Measurements from ENCODE around the gene RESF1.
"Not testable (repeated sequence)": the region's sequence is repeated elsewhere in the genome, so short reads cannot be mapped to it uniquely, and the experiment has no call there.

The RESF1 gene

GRCh38 chr12:31947971-31948370 is 11.2 kb upstream of the RESF1 start:
- DNase-seq (ENCODE audit: insufficient read length) (no peak), FAIRE-seq (no peak)
- no peak for TF ChIP-seq POLR2A (IDR thresholded peaks at IDR 0.05; ENCODE audit: low read depth, low read length)
- no peak for TF ChIP-seq TAF1 (IDR thresholded peaks at IDR 0.05; ENCODE audit: borderline replicate concordance, low read depth, low read length)
- no peak for TF ChIP-seq POLR2AphosphoS5 (IDR thresholded peaks at IDR 0.05; ENCODE audit: low read depth, low read length)

- not testable (repeated sequence) for FAIRE-seq
These were observed 10.4 kb upstream of the RESF1 start for GRCh38 chr12:31948697-31949359.

GRCh38 chr12:31950088-31950487 is 9.1 kb upstream of the RESF1 start:
- no peak for DNase-seq (ENCODE audit: insufficient read length)
- no peak for TF ChIP-seq POLR2A (IDR thresholded peaks at IDR 0.05; ENCODE audit: low read depth, low read length)
- FAIRE-seq, result no peak

More at GRCh38 chr12:31948697-31949359, 10.4 kb upstream of the RESF1 start:
- not testable (repeated sequence) for DNase-seq (ENCODE audit: insufficient read length)

- no peak for DNase-seq (ENCODE audit: insufficient read length)
- FAIRE-seq, result peak; percentile 5
- TF ChIP-seq TAF1 (IDR thresholded peaks at IDR 0.05; ENCODE audit: borderline replicate concordance, low read depth, low read length) (no peak), POLR2AphosphoS5 (IDR thresholded peaks at IDR 0.05; ENCODE audit: low read depth, low read length) (no peak), POLR2A (IDR thresholded peaks at IDR 0.05; ENCODE audit: low read depth, low read length) (no peak)
These were observed 8.7 kb upstream of the RESF1 start for GRCh38 chr12:31950492-31950891.

GRCh38 chr12:31951008-31951407 is 8.2 kb upstream of the RESF1 start:
- DNase-seq (ENCODE audit: insufficient read length), result no peak
- FAIRE-seq, result no peak
- no peak for TF ChIP-seq POLR2A (IDR thresholded peaks at IDR 0.05; ENCODE audit: low read depth, low read length)
- no peak for TF ChIP-seq POLR2AphosphoS5 (IDR thresholded peaks at IDR 0.05; ENCODE audit: low read depth, low read length)
- no peak for TF ChIP-seq TAF1 (IDR thresholded peaks at IDR 0.05; ENCODE audit: borderline replicate concordance, low read depth, low read length)

GRCh38 chr12:31951939-31952338 is 7.3 kb upstream of the RESF1 start:
- FAIRE-seq (peak; percentile 84), DNase-seq (ENCODE audit: insufficient read length) (no peak)
- TF ChIP-seq POLR2A (IDR thresholded peaks at IDR 0.05; ENCODE audit: low read depth, low read length), result no peak
- no peak for TF ChIP-seq POLR2AphosphoS5 (IDR thresholded peaks at IDR 0.05; ENCODE audit: low read depth, low read length)
- TF ChIP-seq TAF1 (IDR thresholded peaks at IDR 0.05; ENCODE audit: borderline replicate concordance, low read depth, low read length), result no peak

GRCh38 chr12:31952418-31952817 is 6.8 kb upstream of the RESF1 start:
- no peak for DNase-seq (ENCODE audit: insufficient read length)
- FAIRE-seq, result no peak
- TF ChIP-seq TAF1 (IDR thresholded peaks at IDR 0.05; ENCODE audit: borderline replicate concordance, low read depth, low read length) (no peak), POLR2A (IDR thresholded peaks at IDR 0.05; ENCODE audit: low read depth, low read length) (no peak), POLR2AphosphoS5 (IDR thresholded peaks at IDR 0.05; ENCODE audit: low read depth, low read length) (no peak)

GRCh38 chr12:31954925-31955858 is 4.0 kb upstream of the RESF1 start:
- DNase-seq (ENCODE audit: insufficient read length), result no peak
- FAIRE-seq, result no peak
- no peak for TF ChIP-seq POLR2AphosphoS5 (IDR thresholded peaks at IDR 0.05; ENCODE audit: low read depth, low read length)
- TF ChIP-seq POLR2A (IDR thresholded peaks at IDR 0.05; ENCODE audit: low read depth, low read length), result no peak
- TF ChIP-seq TAF1 (IDR thresholded peaks at IDR 0.05; ENCODE audit: borderline replicate concordance, low read depth, low read length), result no peak

GRCh38 chr12:31958569-31959160 is 550 bp upstream of the RESF1 start:
- FAIRE-seq (peak; percentile 60), DNase-seq (ENCODE audit: insufficient read length) (no peak)
- TF ChIP-seq POLR2AphosphoS5 (IDR thresholded peaks at IDR 0.05; ENCODE audit: low read depth, low read length) (no peak), TAF1 (IDR thresholded peaks at IDR 0.05; ENCODE audit: borderline replicate concordance, low read depth, low read length) (no peak), POLR2A (IDR thresholded peaks at IDR 0.05; ENCODE audit: low read depth, low read length) (no peak)

GRCh38 chr12:31959701-31960391 is 631 bp downstream of the RESF1 start:
- FAIRE-seq (peak; percentile 17), DNase-seq (ENCODE audit: insufficient read length) (peak; percentile 18)
- TF ChIP-seq POLR2A (IDR thresholded peaks at IDR 0.05; ENCODE audit: low read depth, low read length), result peak; percentile 3; the same call in 1 of the 2 replicates
- TF ChIP-seq POLR2AphosphoS5 (IDR thresholded peaks at IDR 0.05; ENCODE audit: low read depth, low read length), result no peak

GRCh38 chr12:31961137-31961536 is 1.9 kb downstream of the RESF1 start:
- FAIRE-seq, result peak; percentile 61
- DNase-seq (ENCODE audit: insufficient read length), result no peak
- TF ChIP-seq POLR2AphosphoS5 (IDR thresholded peaks at IDR 0.05; ENCODE audit: low read depth, low read length) (no peak), TAF1 (IDR thresholded peaks at IDR 0.05; ENCODE audit: borderline replicate concordance, low read depth, low read length) (no peak), POLR2A (IDR thresholded peaks at IDR 0.05; ENCODE audit: low read depth, low read length) (no peak)

All from GM12892 (cell line).